ENCODE data around the gene IFIT1. TPM values are rescaled to one million over a fixed set of nuclear protein-coding genes. Genes with fewer than 3 reads are reported as not detected.
"Not testable (repeated sequence)": the region's sequence is repeated elsewhere in the genome, so short reads cannot be mapped to it uniquely, and the experiment has no call there.

The IFIT1 gene
- total RNA-seq, 1 experiment from 2014 or later, result 0.26 TPM

GRCh38 chr10:89438525-89438924, 46.1 kb downstream of the IFIT1 start:
- POLR2A ChIA-PET, result no interaction called here
- Mint-ChIP-seq H3K9me3 (ENCODE audit: unreplicated experiment) (no peaks in the 10 kb centered on the region), H3K36me3 (ENCODE audit: insufficient read depth, unreplicated experiment) (no peaks in the 10 kb centered on the region), H3K4me3 (ENCODE audit: unreplicated experiment) (no peak overlapping the region), H3K27me3 (ENCODE audit: insufficient read depth, unreplicated experiment) (no peaks in the 10 kb centered on the region), H3K27ac (ENCODE audit: low read depth, unreplicated experiment) (no peak overlapping the region), H3K4me1 (ENCODE audit: insufficient read depth, unreplicated experiment) (no peaks in the 10 kb centered on the region)
- no TSS peak for BruUV-seq (replicated peaks)
- CTCF ChIA-PET, result interaction anchor here (0.8 kb wide), 1 partner anchor 116 kb away, joined by 3 read pairs; no protein-coding TSS in a partner anchor
- DNase-seq (ENCODE audit: unreplicated experiment), result no peak
- TF ChIP-seq CTCF (IDR thresholded peaks at IDR 0.05; ENCODE audit: unreplicated experiment), result no peak
- intact Hi-C loops (cut with micrococcal nuclease), result no loop called here

GRCh38 chr10:89440226-89441009, 48.0 kb downstream of the IFIT1 start:
- peak; percentile 55 for DNase-seq (ENCODE audit: unreplicated experiment)
- Mint-ChIP-seq H3K4me3 (ENCODE audit: unreplicated experiment) (no peak overlapping the region), H3K9me3 (ENCODE audit: unreplicated experiment) (peaks cover under 1% of the 10 kb centered on the region), H3K27me3 (ENCODE audit: insufficient read depth, unreplicated experiment) (no peaks in the 10 kb centered on the region), H3K4me1 (ENCODE audit: insufficient read depth, unreplicated experiment) (no peaks in the 10 kb centered on the region), H3K36me3 (ENCODE audit: insufficient read depth, unreplicated experiment) (no peaks in the 10 kb centered on the region), H3K27ac (ENCODE audit: low read depth, unreplicated experiment) (no peak overlapping the region)
- POLR2A ChIA-PET, result interaction anchor here (0.6 to 1.4 kb wide), 2 partner anchors 11 to 21 kb away, joined by 3 to 4 read pairs; no protein-coding TSS in a partner anchor
- no TSS peak for BruUV-seq (replicated peaks)
- CTCF ChIA-PET, result interaction anchor here (0.7 kb wide), 2 partner anchors 13 to 122 kb away, joined by 3 read pairs; no protein-coding TSS in a partner anchor
- intact Hi-C loops (cut with micrococcal nuclease), result no loop called here
- no peak for TF ChIP-seq CTCF (IDR thresholded peaks at IDR 0.05; ENCODE audit: unreplicated experiment)

DNA sequence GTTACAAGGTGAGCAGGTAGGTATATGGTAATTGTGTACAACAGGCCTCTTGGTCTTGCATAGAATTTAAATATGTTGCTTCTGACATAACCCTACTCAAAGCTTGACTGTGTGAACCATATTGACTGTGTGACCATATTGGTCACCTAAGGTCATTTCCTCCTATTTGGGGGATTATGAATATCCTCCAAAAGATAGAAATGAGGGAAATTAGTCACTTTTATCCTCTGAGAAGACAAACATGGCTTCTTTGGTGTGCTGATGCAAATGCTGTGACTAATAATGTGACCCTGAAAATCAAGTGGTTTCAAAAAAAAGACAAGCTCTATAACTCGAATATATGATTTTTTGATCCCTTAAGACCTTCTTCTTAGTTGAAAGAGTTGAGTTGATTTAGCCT, 49.9 kb downstream of the IFIT1 start:
- no peaks in the 10 kb centered on the region for H3K4me1 Mint-ChIP-seq (ENCODE audit: insufficient read depth, unreplicated experiment)

GRCh38 chr10:89444819-89445218, 52.4 kb downstream of the IFIT1 start:
- BruUV-seq (replicated peaks); H3K27me3 Mint-ChIP-seq (ENCODE audit: insufficient read depth, unreplicated experiment); DNase-seq (ENCODE audit: unreplicated experiment); CTCF ChIA-PET; H3K4me3 Mint-ChIP-seq (ENCODE audit: unreplicated experiment); intact Hi-C loops (cut with micrococcal nuclease); H3K27ac Mint-ChIP-seq (ENCODE audit: low read depth, unreplicated experiment); H3K36me3 Mint-ChIP-seq (ENCODE audit: insufficient read depth, unreplicated experiment); H3K4me1 Mint-ChIP-seq (ENCODE audit: insufficient read depth, unreplicated experiment): not testable (repeated sequence)
- H3K9me3 Mint-ChIP-seq (ENCODE audit: unreplicated experiment), result peaks cover 21% of the 10 kb centered on the region
- POLR2A ChIA-PET, result interaction anchor here (2.3 kb wide), 1 partner anchor 12 kb away, joined by 9 read pairs; no protein-coding TSS in a partner anchor

More for the DNA sequence above, 49.9 kb downstream of the IFIT1 start:
- DNase-seq (ENCODE audit: unreplicated experiment), result no peak
- ChIA-PET CTCF (interaction anchor here (0.6 kb wide), 1 partner anchor 19 kb away, joined by 3 read pairs; no protein-coding TSS in a partner anchor), POLR2A (no interaction called here)
- Mint-ChIP-seq H3K4me3 (ENCODE audit: unreplicated experiment) (no peak overlapping the region), H3K27me3 (ENCODE audit: insufficient read depth, unreplicated experiment) (no peaks in the 10 kb centered on the region), H3K36me3 (ENCODE audit: insufficient read depth, unreplicated experiment) (no peaks in the 10 kb centered on the region), H3K27ac (ENCODE audit: low read depth, unreplicated experiment) (no peak overlapping the region), H3K9me3 (ENCODE audit: unreplicated experiment) (peaks cover 15% of the 10 kb centered on the region)
- TF ChIP-seq CTCF (IDR thresholded peaks at IDR 0.05; ENCODE audit: unreplicated experiment), result no peak
- no TSS peak for BruUV-seq (replicated peaks)
- intact Hi-C loops (cut with micrococcal nuclease), result no loop called here

Data from MCF 10A (cell line).